Gastrocnemius medialis (tissue), 4 donors: ENCODE results near the gene SCMH1. TPM values are rescaled to one million over a fixed set of nuclear protein-coding genes. Genes with fewer than 3 reads are reported as not detected.

ENCODE experiments used
- ATAC-seq, 2 donors: fragments of 150-250 bp; one replicate each; pipeline ENCODE4 v1.9.1; 2016
- DNase-seq, 2 donors: peaks; one replicate each; pipeline ENCODE4 v3.0.0-alpha.2; 2019
- H3K27ac ChIP-seq, 4 donors: fragments of 200-600 bp; sonication (generic); 1 replicate in 1 of 4; 2 replicates in 3 of 4; pipeline ENCODE4 v1.5.1; 2016 to 2018; ENCODE audit warnings: mild to moderate bottlenecking in 2 of 4, moderate library complexity in 1 of 4
- H3K27me3 ChIP-seq, 3 donors: fragments of 200-600 bp; sonication (generic) in 2 of 3; 1 replicate in 1 of 3; 2 replicates in 2 of 3; pipeline versions ENCODE4 v1.5.1 to v1.6.0; 2016 to 2019; ENCODE audit warnings: mild to moderate bottlenecking in 1 of 3, moderate library complexity in 1 of 3
- H3K36me3 ChIP-seq, 2 donors: fragments of 200-600 bp; sonication (generic) in 1 of 2; one replicate each; pipeline ENCODE4 v1.5.1; 2017 to 2018
- H3K4me1 ChIP-seq, 2 donors: fragments of 200-600 bp; sonication (generic) in 1 of 2; one replicate each; pipeline ENCODE4 v1.5.1; 2016 to 2017; ENCODE audit warnings: mild to moderate bottlenecking in 2 of 2
- H3K4me3 ChIP-seq, 4 donors: fragments of 200-600 bp; sonication (generic) in 3 of 4; 1 replicate in 1 of 4; 2 replicates in 3 of 4; pipeline ENCODE4 v1.5.1; 2016 to 2019; ENCODE audit warnings: mild to moderate bottlenecking in 2 of 4
- H3K9me3 ChIP-seq, 3 donors: fragments of 200-600 bp; sonication (generic) in 2 of 3; 1 replicate in 1 of 3; 2 replicates in 2 of 3; pipeline ENCODE4 v1.5.1; 2016 to 2019
- CTCF ChIP-seq, 5 experiments: fragments of 450-650 bp in 3 of 5; fragments of 200-600 bp in 2 of 5; sonication (generic) in 2 of 5; IDR thresholded peaks in 4 of 5; conservative IDR thresholded peaks in 1 of 5; 1 replicate in 4 of 5; 2 replicates in 1 of 5; pipeline ENCODE4 v1.5.1; 2016 to 2019; ENCODE audit warnings: antibody characterized with exemption in 5 of 5, mild to moderate bottlenecking in 3 of 5, moderate library complexity in 3 of 5
- POLR2A ChIP-seq, 2 donors: fragments of 450-650 bp; IDR thresholded peaks; one replicate each; pipeline ENCODE4 v1.6.1; 2017; ENCODE audit warnings: antibody characterized with exemption in 2 of 2, mild to moderate bottlenecking in 2 of 2, moderate library complexity in 2 of 2
- in situ Hi-C, 4 donors: fragments of 200-750 bp; cut with MboI; loops; one replicate each; pipeline versions ENCODE4 v1.15.0 to v1.8.0; 2017; ENCODE audit warnings: low sequenced_read_pairs in 4 of 4
- intact Hi-C: fragments of 100-400 bp; cut with DNase I; formaldehyde crosslinking; loops from one replicate; pipeline ENCODE4 v1.15.1; 2023; ENCODE audit warnings: low total_unique reads
- total RNA-seq, 4 donors: library from RNA; depleted of rRNA; stranded (reverse); fragments of >200 nt; gene quantifications; one replicate each; pipeline versions ENCODE4 v1.1.0 to v1.2.3, GENCODE V29; 2016

SCMH1 gene
- total RNA-seq, 4 donors from 2014 or later, result 17.1 to 29.4 (median 25.5) TPM

- Histone ChIP-seq H3K9me3 (no peaks in the 10 kb centered on the region), H3K27me3 (no peaks in the 10 kb centered on the region), H3K27ac (no peak overlapping the region), H3K4me3 (no peak overlapping the region), H3K4me1 (no peaks in the 10 kb centered on the region), H3K36me3 (peaks cover 0 to 46% of the 10 kb centered on the region in 2 donors)
- TF ChIP-seq POLR2A (IDR thresholded peaks at IDR 0.05) (no peak), CTCF (IDR thresholded peaks at IDR 0.05 in 4 of 5, conservative IDR thresholded peaks at IDR 0.05 in 1 of 5) (no peak)
- DNase-seq, result no peak
- intact Hi-C loops (no loop called here), in situ Hi-C loops (no loop called here)
- ATAC-seq, result no peak
Observed at GRCh38 chr1:41013024-41013423, 229.1 kb downstream of the SCMH1 start.

GRCh38 chr1:41010345-41010744, 231.8 kb downstream of the SCMH1 start:
- Histone ChIP-seq H3K4me3 (no peak overlapping the region), H3K9me3 (no peaks in the 10 kb centered on the region), H3K36me3 (peaks cover 0 to 65% of the 10 kb centered on the region in 2 donors), H3K27ac (no peak overlapping the region), H3K27me3 (no peaks in the 10 kb centered on the region), H3K4me1 (no peaks in the 10 kb centered on the region)
- TF ChIP-seq POLR2A (IDR thresholded peaks at IDR 0.05) (no peak), CTCF (IDR thresholded peaks at IDR 0.05 in 4 of 5, conservative IDR thresholded peaks at IDR 0.05 in 1 of 5) (no peak)
- intact Hi-C loops, result no loop called here
- in situ Hi-C loops, result no loop called here
- DNase-seq (no peak), ATAC-seq (no peak)

GRCh38 chr1:41009466-41009865, 232.6 kb downstream of the SCMH1 start:
- Histone ChIP-seq H3K4me1 (no peaks in the 10 kb centered on the region), H3K36me3 (peaks cover 0 to 65% of the 10 kb centered on the region in 2 donors), H3K4me3 (no peak overlapping the region), H3K27me3 (no peaks in the 10 kb centered on the region), H3K9me3 (no peaks in the 10 kb centered on the region), H3K27ac (no peak overlapping the region)
- no peak for DNase-seq
- ATAC-seq, result no peak
- in situ Hi-C loops, result no loop called here
- no peak for TF ChIP-seq POLR2A (IDR thresholded peaks at IDR 0.05)
- no peak for TF ChIP-seq CTCF (IDR thresholded peaks at IDR 0.05 in 4 of 5, conservative IDR thresholded peaks at IDR 0.05 in 1 of 5)
- intact Hi-C loops, result no loop called here

GRCh38 chr1:41006942-41007865, 234.9 kb downstream of the SCMH1 start:
- no peak for ATAC-seq

More at GRCh38 chr1:41006942-41007865, 234.9 kb downstream of the SCMH1 start:
- no peak for DNase-seq
- no peaks in the 10 kb centered on the region for H3K9me3 ChIP-seq
- peaks cover 0 to 68% of the 10 kb centered on the region in 2 donors for H3K36me3 ChIP-seq
- H3K27ac ChIP-seq, result no peak overlapping the region
- H3K4me3 ChIP-seq, result no peak overlapping the region
- H3K27me3 ChIP-seq, result no peaks in the 10 kb centered on the region
- in situ Hi-C loops (no loop called here), intact Hi-C loops (no loop called here)
- peaks cover 3 to 7% of the 10 kb centered on the region in 2 donors for H3K4me1 ChIP-seq
- TF ChIP-seq POLR2A (IDR thresholded peaks at IDR 0.05) (no peak), CTCF (IDR thresholded peaks at IDR 0.05 in 4 of 5, conservative IDR thresholded peaks at IDR 0.05 in 1 of 5) (no peak)
